GM18519 (cell line): ENCODE results near the gene FBXL19.

Experiments
- ATAC-seq: cut with Tn5 transposase; IDR thresholded peaks from one replicate; pipeline ENCODE4 v1.9.1; 2021; ENCODE audit warnings: mild to moderate bottlenecking, moderate library complexity; ENCODE audit not compliant: unreplicated experiment, low FRiP score

The FBXL19 gene

DNA sequence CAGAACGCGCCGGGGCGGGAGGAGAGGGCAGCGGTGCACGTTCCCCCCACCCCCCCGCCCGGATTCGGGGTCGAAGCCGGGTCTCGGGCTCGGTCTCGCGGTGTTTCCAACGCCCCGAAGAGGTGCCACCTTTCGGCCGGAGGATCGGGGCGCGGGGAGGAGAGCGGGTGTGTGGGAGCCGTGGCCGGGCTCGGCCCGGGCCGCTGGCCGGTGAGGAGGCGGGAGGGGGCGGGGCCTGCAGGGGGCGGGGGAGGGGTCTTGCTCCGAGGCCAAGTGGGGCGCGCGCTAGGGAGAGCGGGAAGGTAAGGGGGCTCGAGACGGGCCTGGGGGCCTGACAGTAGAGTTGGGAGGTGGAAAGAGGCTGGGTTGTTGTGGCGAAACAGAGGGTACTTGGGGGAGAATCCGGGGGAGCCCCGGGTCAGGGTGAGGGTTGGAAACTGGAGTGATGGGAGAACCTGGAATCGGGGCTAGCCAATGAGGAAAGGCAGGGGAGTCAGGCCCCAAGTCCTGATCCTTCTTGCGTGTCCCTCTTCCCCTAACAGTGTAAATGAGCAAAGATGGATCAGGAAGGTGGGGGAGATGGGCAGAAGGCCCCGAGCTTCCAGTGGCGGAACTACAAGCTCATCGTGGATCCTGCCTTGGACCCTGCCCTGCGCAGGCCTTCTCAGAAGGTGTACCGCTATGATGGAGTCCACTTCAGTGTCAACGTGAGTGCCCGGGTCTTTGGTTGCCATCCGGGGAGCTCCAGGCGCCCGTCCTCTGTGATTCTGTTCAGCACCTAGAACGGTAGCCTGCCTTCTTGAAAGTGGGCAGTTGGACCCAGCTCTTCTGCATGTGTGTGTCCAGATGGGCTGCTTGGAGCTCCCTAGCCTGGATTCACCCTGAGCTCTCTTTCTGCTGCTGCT is 35.1 kb downstream of the FBXL19 start:
- no peak for ATAC-seq

DNA sequence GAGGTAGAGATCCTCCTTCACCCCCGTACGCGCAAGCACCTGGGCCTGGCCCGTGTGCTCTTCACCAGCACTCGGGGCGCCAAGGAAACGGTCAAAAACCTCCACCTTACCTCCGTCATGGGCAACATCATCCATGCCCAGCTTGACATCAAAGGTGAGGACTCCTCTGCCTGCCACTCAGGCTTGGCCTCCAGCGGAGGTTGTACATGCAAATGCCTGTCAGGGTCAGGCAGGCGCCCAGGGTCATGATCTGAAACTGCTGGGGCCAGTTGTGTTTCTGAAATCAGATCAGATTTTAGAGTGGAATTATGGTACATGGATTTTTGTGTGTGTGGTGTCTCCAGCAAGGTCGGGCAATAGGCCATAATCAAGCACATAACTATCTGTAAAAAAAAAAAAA is 38.0 kb downstream of the FBXL19 start:
- no peak for ATAC-seq

DNA sequence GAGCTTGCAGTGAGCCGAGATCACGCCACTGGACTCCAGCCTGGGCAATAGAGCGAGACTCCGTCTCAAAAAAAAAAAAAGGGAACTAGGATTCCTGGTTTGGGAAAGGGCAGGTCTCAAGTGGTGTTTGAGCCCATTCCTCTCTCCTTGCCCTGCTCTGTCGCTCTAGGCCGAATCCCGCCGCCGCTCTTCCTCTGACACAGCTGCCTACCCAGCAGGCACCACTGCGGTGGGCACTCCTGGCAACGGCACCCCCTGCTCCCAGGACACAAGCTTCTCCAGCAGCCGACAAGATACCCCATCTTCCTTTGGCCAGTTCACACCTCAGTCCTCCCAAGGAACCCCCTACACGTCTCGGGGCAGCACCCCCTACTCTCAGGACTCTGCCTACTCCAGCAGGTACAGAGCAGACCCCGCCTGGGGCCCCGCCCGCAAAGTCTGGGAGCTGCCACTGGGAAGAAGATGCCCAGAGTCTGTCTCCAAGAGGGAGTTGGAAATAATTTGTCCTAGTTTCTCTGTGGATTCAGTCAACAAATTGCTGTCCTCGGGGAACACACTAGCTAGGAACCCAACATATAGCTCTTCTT is 40.6 kb downstream of the FBXL19 start:
- ATAC-seq, result no peak

DNA sequence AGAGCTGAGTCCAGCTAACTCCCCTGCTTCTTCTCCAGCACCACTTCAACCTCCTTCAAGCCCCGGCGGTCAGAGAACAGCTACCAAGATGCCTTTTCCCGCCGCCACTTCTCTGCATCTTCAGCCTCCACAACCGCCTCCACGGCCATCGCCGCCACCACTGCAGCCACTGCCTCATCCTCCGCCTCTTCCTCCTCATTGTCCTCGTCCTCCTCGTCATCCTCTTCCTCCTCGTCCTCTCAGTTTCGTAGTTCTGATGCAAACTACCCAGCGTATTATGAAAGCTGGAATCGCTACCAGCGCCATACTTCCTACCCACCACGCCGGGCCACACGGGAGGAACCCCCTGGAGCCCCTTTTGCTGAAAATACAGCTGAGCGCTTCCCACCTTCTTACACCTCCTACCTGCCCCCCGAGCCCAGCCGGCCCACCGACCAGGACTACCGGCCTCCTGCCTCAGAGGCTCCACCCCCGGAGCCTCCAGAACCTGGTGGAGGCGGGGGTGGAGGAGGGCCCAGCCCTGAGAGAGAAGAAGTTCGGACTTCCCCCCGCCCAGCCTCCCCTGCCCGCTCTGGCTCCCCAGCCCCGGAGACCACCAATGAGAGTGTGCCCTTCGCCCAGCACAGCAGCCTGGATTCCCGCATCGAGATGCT is 41.3 kb downstream of the FBXL19 start:
- ATAC-seq, result no peak

DNA sequence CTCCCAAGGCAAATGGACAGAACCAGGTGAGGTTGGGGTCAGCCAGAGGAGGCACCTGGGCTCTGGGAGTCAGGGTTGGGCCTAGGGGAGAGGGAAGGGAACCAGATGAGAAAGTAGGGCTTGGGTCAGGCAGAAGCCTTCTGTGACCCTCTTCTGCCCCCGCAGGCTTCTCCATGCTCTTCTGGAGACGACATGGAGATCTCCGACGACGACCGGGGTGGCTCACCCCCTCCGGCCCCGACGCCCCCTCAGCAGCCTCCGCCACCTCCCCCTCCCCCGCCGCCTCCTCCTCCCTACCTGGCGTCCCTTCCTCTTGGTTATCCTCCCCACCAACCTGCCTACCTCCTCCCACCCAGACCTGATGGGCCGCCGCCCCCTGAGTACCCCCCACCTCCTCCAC is 42.1 kb downstream of the FBXL19 start:
- ATAC-seq, result no peak

DNA sequence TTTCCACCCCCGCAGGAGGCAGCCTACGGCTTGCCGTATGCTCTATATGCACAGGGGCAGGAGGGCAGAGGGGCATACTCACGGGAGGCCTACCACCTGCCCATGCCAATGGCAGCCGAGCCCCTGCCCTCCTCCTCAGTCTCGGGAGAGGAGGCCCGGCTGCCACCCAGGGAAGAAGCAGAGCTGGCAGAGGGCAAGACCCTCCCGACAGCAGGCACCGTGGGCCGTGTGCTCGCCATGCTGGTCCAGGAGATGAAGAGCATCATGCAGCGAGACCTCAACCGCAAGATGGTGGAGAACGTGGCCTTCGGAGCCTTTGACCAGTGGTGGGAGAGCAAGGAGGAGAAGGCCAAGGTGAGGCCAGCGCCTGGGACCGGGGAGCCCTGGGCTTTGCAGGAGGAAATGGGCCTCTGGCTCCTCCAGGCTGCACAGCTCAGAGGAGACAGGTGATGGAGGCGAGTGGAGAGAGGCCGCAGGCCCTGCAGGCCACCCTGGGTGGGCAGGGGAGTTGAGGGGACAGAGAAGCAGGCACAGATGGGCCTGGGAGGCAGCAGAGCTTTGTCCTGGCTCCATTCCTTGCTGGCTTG is 42.8 kb downstream of the FBXL19 start:
- ATAC-seq, result no peak

DNA sequence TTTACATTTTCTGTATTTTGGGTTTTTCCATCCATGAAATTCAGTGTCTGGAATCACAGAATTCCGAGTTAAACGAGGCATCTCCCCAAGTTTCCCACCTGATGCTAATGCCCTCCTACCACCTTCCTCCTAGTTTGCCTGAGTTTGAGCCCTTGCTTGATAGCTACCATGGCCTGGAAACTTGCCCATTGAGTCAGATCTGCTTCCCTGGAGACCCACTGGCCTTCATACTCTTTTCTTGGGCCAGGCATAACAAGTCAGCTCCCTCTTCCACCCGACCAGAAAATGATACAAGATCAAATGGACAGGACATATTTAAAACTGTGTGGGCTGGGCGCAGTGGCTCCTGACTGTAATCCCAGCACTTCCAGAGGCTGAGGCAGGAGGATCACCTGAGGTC is 44.4 kb downstream of the FBXL19 start:
- ATAC-seq, result no peak

DNA sequence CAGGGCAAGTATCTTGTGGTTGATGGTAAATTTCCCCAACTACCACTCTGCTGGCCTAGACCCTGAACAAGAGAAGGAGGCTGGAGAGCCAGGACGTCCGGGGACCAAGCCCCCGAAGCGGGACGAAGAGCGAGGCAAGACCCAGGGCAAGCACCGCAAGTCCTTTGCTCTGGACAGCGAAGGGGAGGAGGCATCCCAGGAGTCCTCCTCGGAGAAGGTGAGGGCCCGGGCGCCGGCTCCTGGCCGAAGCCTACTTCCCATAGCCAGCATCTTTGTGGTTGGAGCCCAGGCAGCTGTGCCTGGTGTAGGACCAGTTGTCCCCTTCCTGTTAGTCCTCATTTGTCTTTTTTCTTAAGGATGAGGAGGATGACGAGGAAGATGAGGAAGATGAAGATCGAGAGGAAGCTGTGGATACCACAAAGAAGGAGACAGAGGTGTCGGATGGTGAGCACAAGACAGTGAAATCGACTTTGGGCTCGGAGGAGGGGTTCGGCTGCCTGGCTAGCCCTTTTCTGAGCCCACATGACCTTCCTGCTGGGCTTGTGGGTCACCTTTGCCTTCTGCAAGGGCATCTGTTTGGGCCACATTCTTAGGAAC is 46.0 kb downstream of the FBXL19 start:
- ATAC-seq, result no peak

DNA sequence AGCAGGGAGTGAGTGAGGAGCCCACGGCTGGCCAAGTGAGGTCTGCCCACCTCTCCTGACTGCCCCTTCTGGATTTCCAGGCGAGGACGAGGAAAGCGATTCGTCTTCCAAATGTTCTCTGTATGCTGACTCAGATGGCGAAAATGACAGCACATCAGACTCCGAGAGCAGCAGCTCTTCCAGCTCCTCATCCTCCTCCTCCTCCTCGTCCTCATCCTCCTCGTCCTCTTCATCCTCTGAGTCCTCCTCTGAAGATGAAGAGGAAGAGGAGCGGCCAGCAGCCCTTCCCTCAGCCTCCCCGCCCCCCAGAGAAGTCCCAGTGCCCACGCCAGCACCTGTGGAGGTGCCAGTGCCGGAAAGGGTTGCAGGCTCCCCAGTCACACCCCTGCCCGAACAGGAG is 47.9 kb downstream of the FBXL19 start:
- ATAC-seq, result no peak

DNA sequence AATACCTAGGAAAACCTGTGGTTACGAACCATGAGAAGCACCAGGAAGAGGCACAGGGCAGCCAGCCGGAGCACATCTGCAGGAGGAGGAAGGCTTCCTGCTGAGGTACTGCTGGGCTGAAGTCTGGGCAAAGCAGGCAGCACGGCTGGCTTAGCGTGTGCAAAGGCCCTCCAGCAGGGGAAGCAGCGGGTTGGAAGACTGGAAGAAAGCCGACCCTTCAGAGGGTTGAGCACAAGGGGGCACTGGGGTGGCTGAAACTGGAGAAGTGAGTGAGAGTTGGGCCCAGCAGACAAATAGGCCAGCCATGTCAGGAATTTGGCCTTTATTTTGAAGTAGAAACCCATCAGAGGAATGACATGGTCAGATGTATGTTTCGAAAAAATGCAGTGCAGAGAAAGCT is 49.5 kb downstream of the FBXL19 start:
- no peak for ATAC-seq

DNA sequence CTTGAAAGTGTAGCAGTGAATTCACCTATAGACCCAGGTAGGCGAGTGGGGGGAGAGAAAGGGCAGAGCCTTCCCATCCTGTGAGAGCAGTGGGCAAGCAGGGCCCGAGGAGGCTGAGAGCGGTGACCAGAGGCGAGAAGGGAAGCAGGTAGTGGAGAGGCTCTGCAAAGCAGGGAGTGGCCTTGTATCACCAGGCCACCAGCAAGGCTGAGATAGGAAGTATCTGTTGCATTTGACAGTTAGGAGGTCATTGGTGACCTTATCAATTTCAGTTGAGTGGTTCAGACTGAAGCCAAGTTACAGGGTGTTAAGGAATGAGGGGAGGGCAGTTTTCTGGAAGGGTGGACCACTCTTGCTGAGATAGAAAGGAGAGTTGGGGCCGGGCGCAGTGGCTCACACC is 51.0 kb downstream of the FBXL19 start:
- ATAC-seq, result no peak

DNA sequence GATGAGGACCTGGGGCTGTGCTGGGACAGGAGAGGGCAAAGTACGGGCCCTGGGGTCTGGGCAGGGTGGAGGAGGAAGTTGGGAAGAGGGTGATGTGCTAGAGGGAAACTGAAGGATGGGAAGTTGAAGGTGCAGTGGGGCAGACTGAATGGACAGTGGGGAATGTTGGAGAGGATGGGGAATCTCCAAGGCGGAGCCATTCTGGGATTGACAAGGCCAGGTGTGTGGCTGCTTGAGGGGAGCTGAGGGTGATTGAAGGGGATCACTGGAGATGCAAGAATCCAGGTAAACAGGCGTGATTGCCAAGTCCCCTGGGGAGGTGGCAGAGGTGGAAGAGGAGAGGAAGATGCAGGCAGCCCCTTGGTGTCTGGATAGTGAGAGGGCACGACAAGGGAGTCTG is 53.1 kb downstream of the FBXL19 start:
- ATAC-seq, result no peak

DNA sequence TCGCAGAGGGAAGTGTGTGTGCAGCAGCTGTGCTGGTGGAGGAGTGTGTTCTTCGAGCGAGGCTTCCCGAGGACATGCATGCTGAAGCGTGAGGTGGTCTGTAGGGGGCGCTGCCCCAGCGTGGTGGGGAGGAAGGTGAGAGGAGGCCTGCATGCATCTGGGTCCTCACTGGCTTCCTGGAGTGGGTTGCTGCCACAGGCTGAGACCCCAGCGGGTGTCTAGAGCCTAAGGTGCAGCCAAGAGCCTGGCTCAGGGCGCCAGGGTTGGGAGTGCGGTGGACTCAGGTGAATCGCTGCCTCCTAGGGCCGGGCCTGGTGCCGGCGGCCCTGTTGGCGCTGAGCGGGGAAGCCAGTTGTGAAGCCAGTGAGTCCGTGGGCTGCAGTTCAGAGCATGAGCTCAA is 54.1 kb downstream of the FBXL19 start:
- ATAC-seq, result no peak

DNA sequence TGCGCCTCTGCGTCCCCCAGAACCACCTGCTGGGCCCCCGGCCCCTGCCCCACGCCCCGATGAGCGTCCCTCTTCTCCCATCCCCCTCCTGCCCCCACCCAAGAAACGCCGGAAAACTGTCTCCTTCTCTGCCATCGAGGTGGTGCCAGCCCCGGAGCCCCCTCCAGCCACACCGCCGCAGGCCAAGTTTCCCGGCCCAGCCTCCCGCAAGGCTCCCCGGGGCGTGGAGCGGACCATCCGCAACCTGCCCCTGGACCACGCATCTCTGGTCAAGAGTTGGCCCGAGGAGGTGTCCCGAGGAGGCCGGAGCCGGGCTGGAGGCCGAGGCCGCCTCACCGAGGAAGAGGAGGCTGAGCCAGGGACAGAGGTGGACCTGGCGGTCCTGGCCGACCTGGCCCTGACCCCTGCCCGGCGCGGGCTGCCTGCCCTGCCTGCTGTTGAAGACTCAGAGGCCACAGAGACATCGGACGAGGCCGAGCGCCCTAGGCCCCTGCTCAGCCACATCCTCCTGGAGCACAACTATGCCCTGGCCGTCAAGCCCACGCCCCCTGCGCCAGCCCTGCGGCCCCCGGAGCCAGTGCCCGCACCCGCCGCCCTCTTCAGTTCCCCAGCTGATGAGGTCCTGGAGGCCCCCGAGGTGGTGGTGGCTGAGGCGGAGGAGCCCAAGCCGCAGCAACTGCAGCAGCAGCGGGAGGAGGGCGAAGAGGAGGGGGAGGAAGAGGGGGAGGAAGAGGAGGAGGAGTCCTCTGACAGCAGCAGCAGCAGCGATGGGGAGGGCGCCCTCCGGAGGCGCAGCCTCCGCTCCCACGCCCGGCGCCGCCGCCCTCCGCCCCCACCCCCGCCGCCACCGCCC is 56.0 kb downstream of the FBXL19 start:
- ATAC-seq, result no peak

DNA sequence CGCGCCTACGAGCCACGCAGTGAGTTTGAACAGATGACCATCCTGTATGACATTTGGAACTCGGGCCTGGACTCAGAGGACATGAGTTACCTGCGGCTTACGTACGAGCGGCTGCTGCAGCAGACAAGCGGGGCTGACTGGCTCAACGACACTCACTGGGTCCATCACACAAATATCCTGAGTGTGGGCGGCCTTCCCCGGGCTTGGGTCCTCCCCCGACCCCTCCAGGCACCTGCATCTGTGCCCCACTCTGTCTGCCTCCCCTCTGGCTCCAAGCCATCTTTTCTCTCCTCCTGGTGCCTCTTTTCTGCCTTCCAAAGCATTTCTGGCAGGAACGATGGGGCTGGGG is 56.6 kb downstream of the FBXL19 start:
- no peak for ATAC-seq

DNA sequence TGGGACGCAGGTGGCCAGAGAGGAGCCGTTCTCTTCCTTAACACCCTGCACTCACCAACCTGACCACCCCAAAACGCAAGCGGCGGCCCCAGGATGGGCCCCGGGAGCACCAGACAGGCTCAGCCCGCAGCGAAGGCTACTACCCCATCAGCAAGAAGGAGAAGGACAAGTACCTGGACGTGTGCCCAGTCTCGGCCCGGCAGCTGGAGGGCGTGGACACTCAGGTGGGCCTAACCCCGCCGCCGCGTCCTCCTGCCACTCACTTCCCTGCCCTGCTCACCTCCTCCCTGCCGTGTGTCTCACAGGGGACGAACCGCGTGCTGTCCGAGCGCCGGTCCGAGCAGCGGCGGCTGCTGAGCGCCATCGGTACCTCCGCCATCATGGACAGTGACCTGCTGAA is 57.1 kb downstream of the FBXL19 start:
- no peak for ATAC-seq

DNA sequence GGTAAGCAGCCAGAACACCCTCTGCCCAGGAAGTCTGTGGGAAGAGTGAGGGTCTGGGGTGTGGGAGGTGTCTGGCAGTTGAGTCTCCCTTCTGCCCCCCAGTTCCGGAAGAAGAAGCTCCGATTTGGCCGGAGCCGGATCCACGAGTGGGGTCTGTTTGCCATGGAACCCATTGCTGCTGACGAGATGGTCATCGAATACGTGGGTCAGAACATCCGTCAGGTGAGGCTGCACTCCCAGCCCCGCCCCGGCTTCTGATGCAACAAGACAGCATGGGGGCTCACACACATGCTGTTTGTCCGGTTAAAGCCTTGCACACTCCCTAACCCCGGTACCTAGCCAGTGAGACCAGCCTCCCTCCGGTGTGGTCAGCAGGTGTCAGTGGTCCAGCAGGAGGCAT is 57.6 kb downstream of the FBXL19 start:
- no peak for ATAC-seq

DNA sequence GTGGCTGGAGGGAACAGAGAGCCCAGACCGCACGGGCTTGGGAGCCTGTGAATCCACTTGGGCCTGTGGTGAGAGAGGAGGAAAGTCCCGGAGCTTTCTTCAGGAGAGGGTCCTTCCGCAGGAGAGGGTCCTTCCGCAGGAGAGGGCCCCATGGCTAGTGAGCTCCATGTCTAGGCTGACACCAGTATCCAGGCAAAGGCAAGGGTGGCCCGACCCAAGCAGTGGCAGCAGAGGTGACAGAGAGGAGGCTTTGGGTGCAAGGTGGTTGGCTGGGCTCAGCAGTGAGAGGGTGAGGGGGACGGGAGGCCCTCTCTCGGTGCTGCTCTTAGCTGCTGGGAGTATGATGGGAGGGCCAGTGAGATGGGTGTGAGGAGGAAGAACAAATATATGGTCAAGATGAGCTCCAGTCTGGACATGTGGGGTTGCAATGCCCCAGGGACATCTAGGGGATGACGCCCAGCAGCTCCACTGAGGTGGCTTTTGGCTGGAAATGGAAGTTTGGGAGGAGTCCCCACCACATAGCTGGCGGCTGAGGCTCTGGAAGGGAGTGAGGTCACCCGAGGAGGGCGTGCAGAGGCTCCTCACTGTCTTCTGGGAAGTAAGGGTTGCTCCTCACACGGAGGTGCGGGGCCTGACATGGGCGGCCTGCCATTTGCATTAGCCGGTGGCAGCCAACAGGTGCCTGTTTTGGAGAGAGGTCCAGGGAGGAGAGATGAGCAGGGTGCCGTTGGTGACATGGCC is 59.3 kb downstream of the FBXL19 start:
- no peak for ATAC-seq

DNA sequence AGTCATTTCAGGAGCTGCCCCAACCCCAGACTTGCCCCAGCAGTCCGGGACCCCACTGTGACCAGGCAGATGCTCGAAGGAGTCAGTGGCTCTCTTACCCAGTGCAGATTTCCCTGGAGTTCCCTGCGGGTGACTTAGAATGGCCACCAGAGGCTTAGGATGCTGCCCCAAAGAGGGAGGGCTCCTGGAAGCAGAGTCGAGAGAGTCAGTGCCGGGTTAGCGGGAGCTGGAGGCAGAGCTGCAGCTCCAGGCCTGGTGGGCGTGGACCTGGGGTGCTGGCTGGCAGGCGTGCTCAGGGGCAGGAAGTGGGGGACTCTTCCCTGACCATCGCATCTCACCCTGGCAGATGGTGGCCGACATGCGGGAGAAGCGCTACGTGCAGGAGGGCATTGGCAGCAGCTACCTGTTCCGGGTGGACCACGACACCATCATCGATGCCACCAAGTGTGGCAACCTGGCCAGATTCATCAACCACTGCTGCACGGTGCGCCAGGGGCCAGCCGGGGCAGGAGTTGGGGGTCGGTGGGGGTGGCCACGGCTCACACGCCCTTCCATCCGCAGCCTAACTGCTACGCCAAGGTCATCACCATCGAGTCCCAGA is 60.0 kb downstream of the FBXL19 start:
- no peak for ATAC-seq
